GM12878 (cell line): Measurements from ENCODE around the gene C10orf90.

Source experiments
- NR2C2 ChIP-seq: IDR thresholded peaks from 2 replicates; pipeline ENCODE4 v1.6.1; 2011; ENCODE audit warnings: borderline replicate concordance, low read depth; ENCODE audit not compliant: control insufficient read depth, insufficient read length
- POLR2A ChIP-seq: IDR thresholded peaks from 2 replicates; pipeline ENCODE4 v1.6.1; 2011; ENCODE audit warnings: low read depth, mild to moderate bottlenecking, low read length
- TF ChIP-seq, protein P1 (sequence below), 3 experiments: IDR thresholded peaks in 2 of 3; conservative IDR thresholded peaks in 1 of 3; 2 replicates each; pipeline ENCODE4 v1.5.1; 2011; ENCODE audit warnings: low read depth in 3 of 3, low read length in 3 of 3, mild to moderate bottlenecking in 3 of 3, control low read depth in 2 of 3, moderate library complexity in 2 of 3, inconsistent platforms in 1 of 3, mixed read lengths in 1 of 3; ENCODE audit not compliant: control insufficient read depth in 2 of 3, insufficient read depth in 1 of 3; ENCODE audit errors: extremely low read depth in 1 of 3

DNA sequence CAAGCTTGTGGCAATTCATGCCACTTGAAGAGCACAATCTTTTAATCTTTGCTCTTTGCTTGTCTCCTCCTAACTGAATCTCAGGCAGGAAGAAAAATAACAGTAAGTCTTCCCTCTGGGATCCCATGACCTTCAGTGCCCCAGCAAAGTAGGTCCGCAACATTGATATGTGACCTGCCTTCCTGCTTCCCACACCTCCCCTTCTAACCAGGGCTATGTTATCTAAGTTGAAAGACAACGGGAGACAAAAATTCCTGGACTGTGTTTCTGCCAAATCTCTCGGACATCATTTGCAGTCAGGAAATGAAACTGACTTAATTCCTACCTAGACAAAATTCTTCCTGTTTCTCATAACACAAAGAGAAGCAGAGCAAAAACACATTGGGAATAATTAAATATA is 53.8 kb downstream of the C10orf90 start:
- TF ChIP-seq NR2C2 (no peak), POLR2A (no peak)
- TF ChIP-seq, protein P1, sequence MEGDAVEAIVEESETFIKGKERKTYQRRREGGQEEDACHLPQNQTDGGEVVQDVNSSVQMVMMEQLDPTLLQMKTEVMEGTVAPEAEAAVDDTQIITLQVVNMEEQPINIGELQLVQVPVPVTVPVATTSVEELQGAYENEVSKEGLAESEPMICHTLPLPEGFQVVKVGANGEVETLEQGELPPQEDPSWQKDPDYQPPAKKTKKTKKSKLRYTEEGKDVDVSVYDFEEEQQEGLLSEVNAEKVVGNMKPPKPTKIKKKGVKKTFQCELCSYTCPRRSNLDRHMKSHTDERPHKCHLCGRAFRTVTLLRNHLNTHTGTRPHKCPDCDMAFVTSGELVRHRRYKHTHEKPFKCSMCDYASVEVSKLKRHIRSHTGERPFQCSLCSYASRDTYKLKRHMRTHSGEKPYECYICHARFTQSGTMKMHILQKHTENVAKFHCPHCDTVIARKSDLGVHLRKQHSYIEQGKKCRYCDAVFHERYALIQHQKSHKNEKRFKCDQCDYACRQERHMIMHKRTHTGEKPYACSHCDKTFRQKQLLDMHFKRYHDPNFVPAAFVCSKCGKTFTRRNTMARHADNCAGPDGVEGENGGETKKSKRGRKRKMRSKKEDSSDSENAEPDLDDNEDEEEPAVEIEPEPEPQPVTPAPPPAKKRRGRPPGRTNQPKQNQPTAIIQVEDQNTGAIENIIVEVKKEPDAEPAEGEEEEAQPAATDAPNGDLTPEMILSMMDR (IDR thresholded peaks at IDR 0.05 in 2 of 3, conservative IDR thresholded peaks at IDR 0.05 in 1 of 3; ENCODE audit: control insufficient read depth in 2 of 3, extremely low read depth in 1 of 3, insufficient read depth in 1 of 3, low read depth in 3 of 3, low read length in 3 of 3) = no peak
